IMR-90 (cell line): ENCODE data around the gene TPSAB1. TPM values are rescaled to one million over a fixed set of nuclear protein-coding genes. Genes with fewer than 3 reads are reported as not detected.

Source experiments
- ATAC-seq: fragments of 200-7000 bp; cut with Tn5 transposase; 2 replicates; pipeline ENCODE4 v1.9.1; 2020; ENCODE audit warnings: low read depth, mild to moderate bottlenecking, moderate library complexity
- BruUV-seq: library from RNA; stranded (reverse); fragments of 400-500 nt; replicated peaks from 2 replicates; lab custom pipeline; 2021; lab: Mats Ljungman, UMichigan
- CTCF ChIA-PET: fragments of 300-600 bp; formaldehyde crosslinking; extraction: SDS; loops from one replicate; lab custom pipeline; 2021; ENCODE audit warnings: antibody characterized with exemption; lab: Yijun Ruan, JAX
- POLR2A ChIA-PET: fragments of 300-600 bp; sonication (Branson Sonifier 250); formaldehyde crosslinking; loops from one replicate; lab custom pipeline; 2022; ENCODE audit warnings: antibody characterized with exemption; ENCODE audit not compliant: unreplicated experiment; lab: Charles Lee
- DNase-seq: peaks from one replicate; pipeline ENCODE4 v3.0.0; 2013
- H2AFZ ChIP-seq: replicated peaks from 2 replicates; pipeline ENCODE3; 2013; ENCODE audit warnings: low read length, mild to moderate bottlenecking; ENCODE audit not compliant: poor library complexity
- H2AK5ac ChIP-seq: 2 replicates; pipeline ENCODE4 v1.6.1; 2013; ENCODE audit warnings: low read depth, low read length, inconsistent platforms
- H2AK9ac ChIP-seq: replicated peaks from 2 replicates; pipeline ENCODE3; 2013; ENCODE audit warnings: mild to moderate bottlenecking, low read depth, low read length, moderate library complexity; ENCODE audit not compliant: poor library complexity
- H2BK120ac ChIP-seq: 2 replicates; pipeline ENCODE4 v1.6.1; 2013; ENCODE audit warnings: low read depth, low read length, inconsistent platforms
- H2BK15ac ChIP-seq: 3 replicates; pipeline ENCODE4 v1.6.1; 2013; ENCODE audit warnings: low read depth, low read length, inconsistent platforms
- H2BK20ac ChIP-seq: 2 replicates; pipeline ENCODE4 v1.6.1; 2013; ENCODE audit warnings: low read depth, mild to moderate bottlenecking, inconsistent platforms, low read length, moderate library complexity
- H2BK5ac ChIP-seq: 2 replicates; pipeline ENCODE4 v1.6.1; 2013; ENCODE audit warnings: mild to moderate bottlenecking, low read depth, low read length, inconsistent platforms; ENCODE audit not compliant: poor library complexity, severe bottlenecking
- H3K14ac ChIP-seq: replicated peaks from 2 replicates; pipeline ENCODE4 v1.6.1; 2013; ENCODE audit warnings: low read depth, low read length, inconsistent platforms
- H3K18ac ChIP-seq: 2 replicates; pipeline ENCODE4 v1.6.1; 2013; ENCODE audit warnings: low read depth, low read length, control low read depth
- H3K23ac ChIP-seq: 2 replicates; pipeline ENCODE4 v1.6.1; 2013; ENCODE audit warnings: low read depth, low read length, inconsistent platforms
- H3K27ac ChIP-seq: 2 replicates; pipeline ENCODE4 v1.5.1; 2013; ENCODE audit warnings: mild to moderate bottlenecking, control low read depth, low read length; ENCODE audit not compliant: insufficient read depth
- H3K27me3 ChIP-seq: 2 replicates; pipeline ENCODE4 v1.6.1; 2013; ENCODE audit warnings: low read length; ENCODE audit not compliant: control insufficient read depth, insufficient read depth
- H3K36me3 ChIP-seq: 2 replicates; pipeline ENCODE4 v1.6.1; 2013; ENCODE audit warnings: low read length, mixed read lengths; ENCODE audit not compliant: control insufficient read depth, insufficient read depth
- H3K4ac ChIP-seq: 2 replicates; pipeline ENCODE4 v1.6.1; 2013; ENCODE audit warnings: low read depth, low read length, inconsistent platforms
- H3K4me1 ChIP-seq: 2 replicates; pipeline ENCODE4 v1.6.1; 2013; ENCODE audit warnings: low read length, mixed read lengths; ENCODE audit not compliant: control insufficient read depth, insufficient read depth
- H3K4me2 ChIP-seq: 2 replicates; pipeline ENCODE4 v1.6.1; 2013; ENCODE audit warnings: low read depth, mild to moderate bottlenecking, control low read depth, low read length, moderate library complexity
- H3K4me3 ChIP-seq: 2 replicates; pipeline ENCODE4 v1.5.1; 2013; ENCODE audit warnings: low read depth, mild to moderate bottlenecking, control low read depth, low read length, moderate library complexity; ENCODE audit not compliant: insufficient read depth
- H3K56ac ChIP-seq: 2 replicates; pipeline ENCODE4 v1.6.1; 2013; ENCODE audit warnings: low read length, inconsistent platforms; ENCODE audit not compliant: insufficient read depth; ENCODE audit errors: extremely low read depth
- H3K79me1 ChIP-seq, 2 experiments: 2 replicates each; pipeline ENCODE4 v1.6.1; 2013; ENCODE audit warnings: low read length in 2 of 2, inconsistent platforms in 1 of 2, low read depth in 1 of 2
- H3K9ac ChIP-seq: 2 replicates; pipeline ENCODE4 v1.6.1; 2013; ENCODE audit warnings: low read depth, low read length, control low read depth
- H3K9me1 ChIP-seq: 2 replicates; pipeline ENCODE4 v1.6.1; 2013; ENCODE audit warnings: low read length, inconsistent platforms; ENCODE audit not compliant: insufficient read depth
- H3K9me3 ChIP-seq: 2 replicates; pipeline ENCODE4 v1.6.1; 2013; ENCODE audit warnings: low read length; ENCODE audit not compliant: control insufficient read depth, insufficient read depth
- H4K20me1 ChIP-seq: 2 replicates; pipeline ENCODE4 v1.6.1; 2013; ENCODE audit warnings: low read length, inconsistent platforms; ENCODE audit not compliant: insufficient read depth
- H4K5ac ChIP-seq: 2 replicates; pipeline ENCODE4 v1.6.1; 2013; ENCODE audit warnings: mild to moderate bottlenecking, low read depth, low read length, control low read depth
- H4K8ac ChIP-seq, 2 experiments: 2 replicates each; pipeline ENCODE4 v1.6.1; 2013; ENCODE audit warnings: low read depth in 2 of 2, low read length in 2 of 2, control low read depth in 1 of 2, inconsistent platforms in 1 of 2
- H4K91ac ChIP-seq: 2 replicates; pipeline ENCODE4 v1.6.1; 2013; ENCODE audit warnings: low read depth, low read length, inconsistent platforms; ENCODE audit not compliant: insufficient read depth
- CEBPB ChIP-seq: IDR thresholded peaks from 2 replicates; pipeline ENCODE4 v1.6.1; 2012; ENCODE audit warnings: low read depth, low read length, improper control_type of control experiment
- CHD1 ChIP-seq: IDR thresholded peaks from 2 replicates; pipeline ENCODE4 v1.6.1; 2012; ENCODE audit warnings: low read depth, low read length, improper control_type of control experiment
- CTCF ChIP-seq: conservative IDR thresholded peaks from 2 replicates; pipeline ENCODE4 v1.5.1; 2012; ENCODE audit warnings: mild to moderate bottlenecking, low read depth, low read length, improper control_type of control experiment
- FOS ChIP-seq: fragments of 150-350 bp; IDR thresholded peaks from 2 replicates; pipeline ENCODE4 v1.6.1; 2016; ENCODE audit warnings: low read depth, low read length
- MAFK ChIP-seq: IDR thresholded peaks from 2 replicates; pipeline ENCODE4 v1.6.1; 2012; ENCODE audit warnings: low read depth, low read length, improper control_type of control experiment
- MAZ ChIP-seq: IDR thresholded peaks from 2 replicates; pipeline ENCODE4 v1.6.1; 2012; ENCODE audit warnings: low read depth, mild to moderate bottlenecking, low read length, improper control_type of control experiment, moderate library complexity, borderline replicate concordance
- MXI1 ChIP-seq: IDR thresholded peaks from 2 replicates; pipeline ENCODE4 v1.6.1; 2012; ENCODE audit warnings: low read depth, mild to moderate bottlenecking, low read length, moderate library complexity, borderline replicate concordance
- NFE2L2 ChIP-seq: fragments of 150-350 bp; IDR thresholded peaks from 2 replicates; pipeline ENCODE4 v1.6.1; 2016; ENCODE audit warnings: low read depth, mild to moderate bottlenecking, low read length
- POLR2A ChIP-seq: IDR thresholded peaks from 2 replicates; pipeline ENCODE4 v1.6.1; 2012; ENCODE audit warnings: mild to moderate bottlenecking, low read depth, low read length
- RAD21 ChIP-seq: IDR thresholded peaks from 2 replicates; pipeline ENCODE4 v1.6.1; 2012; ENCODE audit warnings: low read length, improper control_type of control experiment
- RCOR1 ChIP-seq: IDR thresholded peaks from 2 replicates; pipeline ENCODE4 v1.6.1; 2012; ENCODE audit warnings: mild to moderate bottlenecking, low read length, improper control_type of control experiment; ENCODE audit not compliant: insufficient replicate concordance
- RFX5 ChIP-seq: IDR thresholded peaks from 2 replicates; pipeline ENCODE4 v1.8.0; 2012; ENCODE audit warnings: low read depth, mild to moderate bottlenecking, low read length, moderate library complexity
- SMC3 ChIP-seq: fragments of 150-350 bp; IDR thresholded peaks from 2 replicates; pipeline ENCODE4 v1.6.1; 2016; ENCODE audit warnings: low read depth, mild to moderate bottlenecking, antibody characterized with exemption, low read length, moderate library complexity
- WGBS, 2 experiments: methylation state at CpG; one replicate each; pipeline versions ENCODE4 v1.1.5 to v1.1.7; 2013; ENCODE audit warnings: missing lambda C conversion rate in 2 of 2; ENCODE audit not compliant: insufficient read length in 1 of 2; ENCODE audit errors: extremely low coverage in 2 of 2; 5-methylcytosine and 5-hydroxymethylcytosine counted together
- dilution Hi-C: fragments of 300-500 bp; cut with HindIII; formaldehyde crosslinking; loops from one replicate; pipeline ENCODE4 v1.14.3; 2018; ENCODE audit warnings: low sequenced_read_pairs; ENCODE audit not compliant: unreplicated experiment
- in situ Hi-C: fragments of 300-500 bp; cut with MboI; formaldehyde crosslinking; loops from 3 replicates; pipeline ENCODE4 v1.14.3; 2019; ENCODE audit warnings: low sequenced_read_pairs, inconsistent platforms, mixed read lengths
- intact Hi-C: fragments of 100-400 bp; cut with micrococcal nuclease; formaldehyde crosslinking; loops from 2 replicates; pipeline ENCODE4 v1.10.0; 2022
- polyA plus RNA-seq, 3 experiments: library from polyadenylated mRNA; depleted of rRNA; stranded (reverse); fragments of >200 nt; gene quantifications; 2 replicates each; pipeline ENCODE4 v1.2.3, GENCODE V29; 2012; ENCODE audit warnings: low replicate concordance in 1 of 3
- total RNA-seq: library from RNA; depleted of rRNA; stranded (reverse); fragments of >200 nt; gene quantifications from 2 replicates; pipeline ENCODE4 v1.2.3, GENCODE V29; 2012
- TF ChIP-seq, protein P1 (sequence below): fragments of 150-350 bp; IDR thresholded peaks from 2 replicates; pipeline ENCODE4 v1.6.1; 2016; ENCODE audit warnings: low read depth, mild to moderate bottlenecking, low read length, moderate library complexity, borderline replicate concordance
- TF ChIP-seq, protein P2 (sequence below): fragments of 150-350 bp; IDR thresholded peaks from 2 replicates; pipeline ENCODE4 v1.6.1; 2017; ENCODE audit warnings: mild to moderate bottlenecking, antibody characterized with exemption, low read length, low read depth

The TPSAB1 gene
- total and polyA plus RNA-seq, 2 of the 4 experiments (the other 2 are of a cell fraction) = not detected

DNA sequence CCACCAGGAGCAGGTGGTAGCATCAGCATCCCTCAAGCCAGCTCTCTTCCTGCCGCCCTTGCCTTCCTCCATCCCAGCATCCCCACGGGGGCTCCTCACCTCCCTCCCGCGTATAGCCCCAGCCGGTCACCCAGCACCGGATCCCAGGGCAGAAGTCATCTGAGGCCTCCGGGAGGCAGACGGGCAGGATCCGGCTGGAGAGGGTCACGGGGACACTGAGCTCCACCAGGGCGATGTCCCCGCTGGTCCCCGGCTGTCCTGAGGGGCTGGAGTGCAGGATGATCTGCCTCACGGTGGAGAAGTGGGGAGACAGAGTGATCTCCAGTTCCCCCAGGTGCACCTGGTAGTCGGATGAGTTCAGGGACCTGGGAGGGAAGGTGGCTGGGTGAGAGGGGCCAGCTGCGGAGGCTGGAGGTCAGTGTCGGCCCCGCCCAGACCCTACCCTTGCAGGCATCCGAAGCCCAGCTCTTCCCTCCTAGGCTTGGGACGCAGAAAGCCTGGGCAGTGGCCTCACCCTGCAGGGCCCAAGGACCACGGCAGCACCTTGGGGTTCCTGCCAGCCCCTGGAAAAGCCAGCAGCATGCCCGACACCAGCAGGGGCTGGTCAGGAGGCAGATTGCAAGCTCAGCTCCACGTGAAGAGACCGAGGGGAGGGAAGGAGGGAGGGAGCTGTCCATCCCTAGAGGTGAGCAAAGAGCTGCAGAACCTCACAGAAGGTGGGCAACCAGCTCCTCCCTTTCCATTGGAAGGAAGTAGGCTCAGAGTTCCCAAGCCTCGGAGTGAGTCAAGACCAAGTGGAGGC lies 17.8 kb upstream of the TPSAB1 start:
- dilution Hi-C loops = no loop called here
- intact Hi-C loops = no loop called here
- Histone ChIP-seq H3K4me2 (no peak overlapping the region), H3K79me1 (no peaks in the 10 kb centered on the region), H2BK5ac (no peak overlapping the region), H3K27ac (no peak overlapping the region), H3K9me3 (no peaks in the 10 kb centered on the region), H3K56ac (no peak overlapping the region), H3K9ac (no peak overlapping the region), H3K36me3 (no peaks in the 10 kb centered on the region; the same call in 1 of the 2 replicates), H3K4ac (no peak overlapping the region), H2BK15ac (no peak overlapping the region), H3K27me3 (no peaks in the 10 kb centered on the region; the same call in 1 of the 2 replicates), H3K9me1 (no peaks in the 10 kb centered on the region), H4K91ac (no peak overlapping the region), H2BK20ac (no peak overlapping the region), H4K8ac (no peak overlapping the region), H4K20me1 (no peaks in the 10 kb centered on the region), H3K23ac (no peak overlapping the region), H2AK5ac (no peak overlapping the region), H2AFZ (no peak overlapping the region), H2AK9ac (no peak overlapping the region), H3K4me3 (no peak overlapping the region), H3K4me1 (no peaks in the 10 kb centered on the region), H4K5ac (no peak overlapping the region), H3K18ac (no peak overlapping the region), H2BK120ac (no peak overlapping the region), H3K14ac (no peak overlapping the region)
- ATAC-seq (no peak), DNase-seq (no peak)
- POLR2A ChIA-PET = no interaction called here
- 67% methylated on average over 16 of the region's 25 CpGs; no CpG with 5 or more reads in 1 of the 2 experiments for WGBS, 2 experiments
- BruUV-seq = no TSS peak
- CTCF ChIA-PET = no interaction called here
- in situ Hi-C loops = loop anchor here (25.0 kb wide), 1 partner anchor 410 kb away; the partner anchor contains the start of gene GNG13
- TF ChIP-seq, protein P1, sequence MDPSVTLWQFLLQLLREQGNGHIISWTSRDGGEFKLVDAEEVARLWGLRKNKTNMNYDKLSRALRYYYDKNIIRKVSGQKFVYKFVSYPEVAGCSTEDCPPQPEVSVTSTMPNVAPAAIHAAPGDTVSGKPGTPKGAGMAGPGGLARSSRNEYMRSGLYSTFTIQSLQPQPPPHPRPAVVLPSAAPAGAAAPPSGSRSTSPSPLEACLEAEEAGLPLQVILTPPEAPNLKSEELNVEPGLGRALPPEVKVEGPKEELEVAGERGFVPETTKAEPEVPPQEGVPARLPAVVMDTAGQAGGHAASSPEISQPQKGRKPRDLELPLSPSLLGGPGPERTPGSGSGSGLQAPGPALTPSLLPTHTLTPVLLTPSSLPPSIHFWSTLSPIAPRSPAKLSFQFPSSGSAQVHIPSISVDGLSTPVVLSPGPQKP = no peak
- TF ChIP-seq, protein P2, sequence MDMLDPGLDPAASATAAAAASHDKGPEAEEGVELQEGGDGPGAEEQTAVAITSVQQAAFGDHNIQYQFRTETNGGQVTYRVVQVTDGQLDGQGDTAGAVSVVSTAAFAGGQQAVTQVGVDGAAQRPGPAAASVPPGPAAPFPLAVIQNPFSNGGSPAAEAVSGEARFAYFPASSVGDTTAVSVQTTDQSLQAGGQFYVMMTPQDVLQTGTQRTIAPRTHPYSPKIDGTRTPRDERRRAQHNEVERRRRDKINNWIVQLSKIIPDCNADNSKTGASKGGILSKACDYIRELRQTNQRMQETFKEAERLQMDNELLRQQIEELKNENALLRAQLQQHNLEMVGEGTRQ = no peak
- TF ChIP-seq CTCF = no peak
- TF ChIP-seq RAD21 = no peak
- no peak for TF ChIP-seq MAFK
- no peak for TF ChIP-seq MXI1
- TF ChIP-seq RCOR1 = no peak
- TF ChIP-seq POLR2A = no peak
- TF ChIP-seq CEBPB = no peak
- TF ChIP-seq NFE2L2 = no peak
- TF ChIP-seq MAZ = no peak
- TF ChIP-seq SMC3 = no peak
- no peak for TF ChIP-seq CHD1
- no peak for TF ChIP-seq FOS
- no peak for TF ChIP-seq RFX5
